ENCODE results near the gene PRKCH.

DNA sequence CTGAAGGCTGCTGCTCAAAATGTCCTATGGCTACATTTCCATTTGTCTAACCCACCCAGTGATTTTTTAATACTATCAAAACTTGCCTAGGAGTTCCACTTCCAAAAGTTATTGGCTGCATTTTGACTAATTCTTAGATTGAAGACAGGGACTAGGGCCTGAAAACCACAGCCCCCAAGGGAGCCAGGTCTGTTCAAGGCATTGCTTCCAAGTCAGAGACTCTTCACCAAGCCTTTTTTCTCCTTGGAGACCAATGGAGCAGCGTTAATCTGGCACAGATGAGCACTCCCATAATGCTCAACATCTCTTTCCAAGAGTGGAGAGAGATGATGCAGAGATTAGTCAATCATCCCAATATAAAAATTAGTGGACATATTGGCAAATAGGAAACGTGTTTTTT, 261.4 kb downstream of the PRKCH start:
- TF ChIP-seq, protein P1, sequence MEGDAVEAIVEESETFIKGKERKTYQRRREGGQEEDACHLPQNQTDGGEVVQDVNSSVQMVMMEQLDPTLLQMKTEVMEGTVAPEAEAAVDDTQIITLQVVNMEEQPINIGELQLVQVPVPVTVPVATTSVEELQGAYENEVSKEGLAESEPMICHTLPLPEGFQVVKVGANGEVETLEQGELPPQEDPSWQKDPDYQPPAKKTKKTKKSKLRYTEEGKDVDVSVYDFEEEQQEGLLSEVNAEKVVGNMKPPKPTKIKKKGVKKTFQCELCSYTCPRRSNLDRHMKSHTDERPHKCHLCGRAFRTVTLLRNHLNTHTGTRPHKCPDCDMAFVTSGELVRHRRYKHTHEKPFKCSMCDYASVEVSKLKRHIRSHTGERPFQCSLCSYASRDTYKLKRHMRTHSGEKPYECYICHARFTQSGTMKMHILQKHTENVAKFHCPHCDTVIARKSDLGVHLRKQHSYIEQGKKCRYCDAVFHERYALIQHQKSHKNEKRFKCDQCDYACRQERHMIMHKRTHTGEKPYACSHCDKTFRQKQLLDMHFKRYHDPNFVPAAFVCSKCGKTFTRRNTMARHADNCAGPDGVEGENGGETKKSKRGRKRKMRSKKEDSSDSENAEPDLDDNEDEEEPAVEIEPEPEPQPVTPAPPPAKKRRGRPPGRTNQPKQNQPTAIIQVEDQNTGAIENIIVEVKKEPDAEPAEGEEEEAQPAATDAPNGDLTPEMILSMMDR (IDR thresholded peaks at IDR 0.05) = no peak
- TF ChIP-seq POLR2A (IDR thresholded peaks at IDR 0.05) = no peak
